ENCODE results near the gene SLAMF8. TPM values are rescaled to one million over a fixed set of nuclear protein-coding genes. Genes with fewer than 3 reads are reported as not detected.
A peak's percentile ranks its signal among the peaks of the same experiment; 100 is the strongest.

SLAMF8 gene
- total and polyA plus RNA-seq, 9 donors, result 0.43 to 8.4 (median 0.73) TPM

- TF ChIP-seq EP300 (IDR thresholded peaks at IDR 0.05), result no peak
- no peak for TF ChIP-seq POLR2A (IDR thresholded peaks at IDR 0.05)
- no peak for TF ChIP-seq CTCF (IDR thresholded peaks at IDR 0.05)
- Histone ChIP-seq H3K4me3 (no peak overlapping the region), H3K36me3 (no peaks in the 10 kb centered on the region), H3K27ac (no peak overlapping the region), H3K9me3 (no peaks in the 10 kb centered on the region), H3K27me3 (no peaks in the 10 kb centered on the region), H3K4me1 (ENCODE audit: insufficient read depth) (no peaks in the 10 kb centered on the region)
- WGBS, 3 donors, result 45 to 60% (median 55%) methylated on average over 3 of the region's 3 CpGs
- no peak for DNase-seq
- intact Hi-C loops (cut with DNase I), result no loop called here
Measured at GRCh38 chr1:159848326-159848725, 21.7 kb downstream of the SLAMF8 start.

GRCh38 chr1:159849626-159850366 is 23.1 kb downstream of the SLAMF8 start:
- Histone ChIP-seq H3K27me3 (no peaks in the 10 kb centered on the region), H3K27ac (no peak overlapping the region), H3K36me3 (no peaks in the 10 kb centered on the region), H3K4me3 (no peak overlapping the region), H3K4me1 (ENCODE audit: insufficient read depth) (no peaks in the 10 kb centered on the region), H3K9me3 (no peaks in the 10 kb centered on the region)
- 81 to 89% (median 85%) methylated on average over 2 of the region's 2 CpGs for WGBS, 3 donors
- no peak for TF ChIP-seq CTCF (IDR thresholded peaks at IDR 0.05)
- no peak for TF ChIP-seq POLR2A (IDR thresholded peaks at IDR 0.05)
- TF ChIP-seq EP300 (IDR thresholded peaks at IDR 0.05), result no peak
- intact Hi-C loops (cut with DNase I), result loop anchor here in 3 of 4 donors (10.0 kb wide), 2 partner anchors 75 to 1855 kb away; partner anchors contain the start of genes TAGLN2 (in 2 of the 3) and KIRREL1 (in 1 of the 3)
- no peak for DNase-seq

DNA sequence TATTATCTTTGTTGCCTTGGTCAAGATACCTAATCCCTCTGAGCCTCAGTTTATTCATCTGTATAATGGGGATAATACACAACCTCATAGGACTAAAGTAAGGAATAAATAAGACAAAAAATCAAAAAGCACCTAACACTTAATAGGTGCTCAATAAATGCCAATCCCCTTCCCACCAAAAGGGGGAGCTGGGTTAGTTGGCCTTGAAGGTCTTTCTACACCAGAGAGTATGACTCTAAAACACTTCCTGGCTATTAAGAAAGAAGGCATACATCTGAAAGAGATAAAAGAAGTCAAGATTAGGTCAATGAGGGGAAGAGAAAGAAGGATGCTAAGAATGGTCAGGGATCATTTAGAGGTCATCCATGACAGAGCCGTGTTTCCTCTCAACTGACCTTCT is 24.7 kb downstream of the SLAMF8 start:
- TF ChIP-seq POLR2A (IDR thresholded peaks at IDR 0.05) (no peak), EP300 (IDR thresholded peaks at IDR 0.05) (no peak), CTCF (IDR thresholded peaks at IDR 0.05) (no peak)
- Histone ChIP-seq H3K36me3 (no peaks in the 10 kb centered on the region), H3K4me3 (no peak overlapping the region), H3K9me3 (no peaks in the 10 kb centered on the region), H3K4me1 (ENCODE audit: insufficient read depth) (peaks cover 3% of the 10 kb centered on the region), H3K27me3 (no peaks in the 10 kb centered on the region), H3K27ac (no peak overlapping the region)
- no peak for DNase-seq
- intact Hi-C loops (cut with DNase I), result loop anchor here in 3 of 4 donors (10.0 kb wide), 2 partner anchors 73 to 1857 kb away; partner anchors contain the start of genes TAGLN2 (in 2 of the 3) and KIRREL1 (in 1 of the 3)
- WGBS, 3 donors, result 71 to 76% (median 75%) methylated on average over 1 of the region's 1 CpG

DNA sequence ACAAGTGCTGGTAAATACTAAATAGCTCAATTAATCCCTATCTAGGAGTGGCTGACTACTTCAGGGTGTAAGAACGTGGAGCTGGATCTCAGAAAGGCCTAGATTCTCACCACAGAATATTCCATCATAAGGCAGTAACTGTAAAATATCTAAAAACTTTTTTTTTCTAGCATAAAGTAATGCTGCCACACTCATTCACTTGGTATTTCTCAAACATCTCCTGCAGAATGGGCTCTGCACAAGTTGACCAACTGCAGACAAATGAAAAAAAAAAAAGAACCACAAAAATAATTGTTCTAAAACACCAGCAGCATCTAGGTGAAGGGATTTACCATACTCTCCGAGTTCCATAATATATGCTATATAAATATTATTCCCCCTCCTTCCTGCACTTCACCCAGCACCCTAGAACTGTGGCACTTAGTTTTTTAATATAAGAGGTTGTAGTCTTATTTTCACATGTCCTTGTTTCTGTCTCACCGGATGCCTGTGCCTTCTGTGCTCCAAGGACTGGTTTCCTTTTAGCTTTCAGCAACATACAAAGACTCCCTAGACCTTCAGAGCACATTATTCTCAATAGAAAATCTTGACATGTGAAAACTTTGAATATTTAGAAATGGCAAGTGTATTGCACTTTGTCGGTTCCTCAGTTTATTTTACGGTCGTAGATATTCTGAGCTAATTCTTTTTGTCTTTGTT is 26.9 kb downstream of the SLAMF8 start:
- Histone ChIP-seq H3K27ac (peak overlapping the region; percentile 90 to 98), H3K4me3 (peak overlapping the region; percentile 73), H3K27me3 (no peaks in the 10 kb centered on the region), H3K4me1 (ENCODE audit: insufficient read depth) (peaks cover 3% of the 10 kb centered on the region), H3K36me3 (no peaks in the 10 kb centered on the region), H3K9me3 (no peaks in the 10 kb centered on the region)
- TF ChIP-seq CTCF (IDR thresholded peaks at IDR 0.05) (no peak), EP300 (IDR thresholded peaks at IDR 0.05) (no peak), POLR2A (IDR thresholded peaks at IDR 0.05) (no peak)
- DNase-seq, result no peak
- 20 to 23% (median 22%) methylated on average over 6 of the region's 6 CpGs for WGBS, 3 donors
- intact Hi-C loops (cut with DNase I), result loop anchor here in 3 of 4 donors (2.0 to 10.0 kb wide), 3 partner anchors 55 to 1859 kb away; partner anchors contain the start of genes TAGLN2 (in 2 of the 3) and KIRREL1 (in 1 of the 3)

Data from ovary (tissue), 9 donors.